Brain pericyte (primary cell): ENCODE data around the gene KCNF1.

Experiments used
- DNase-seq: peaks from one replicate; pipeline ENCODE4 v3.0.0-alpha.2; 2012; ENCODE audit warnings: low read depth, low spot score

Gene KCNF1

DNA sequence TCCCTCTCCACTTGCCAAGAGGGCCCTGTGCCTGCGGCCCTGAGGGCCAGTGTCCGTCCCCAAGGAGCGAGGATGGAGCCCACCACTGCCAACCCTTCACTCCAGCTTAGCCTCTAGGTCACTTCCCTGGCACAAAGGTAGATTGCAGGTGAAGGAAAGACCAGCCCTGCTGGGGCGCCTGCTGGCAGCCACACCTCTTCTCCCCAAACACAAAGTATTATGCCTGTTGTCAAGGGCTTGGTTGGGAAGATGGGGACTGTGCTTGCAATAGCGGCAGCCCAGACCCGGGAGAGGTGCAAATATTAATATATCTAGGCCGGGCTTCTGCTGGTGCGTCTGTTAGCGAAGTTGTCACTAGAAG, 7.7 kb downstream of the KCNF1 start:
- DNase-seq = no peak

DNA sequence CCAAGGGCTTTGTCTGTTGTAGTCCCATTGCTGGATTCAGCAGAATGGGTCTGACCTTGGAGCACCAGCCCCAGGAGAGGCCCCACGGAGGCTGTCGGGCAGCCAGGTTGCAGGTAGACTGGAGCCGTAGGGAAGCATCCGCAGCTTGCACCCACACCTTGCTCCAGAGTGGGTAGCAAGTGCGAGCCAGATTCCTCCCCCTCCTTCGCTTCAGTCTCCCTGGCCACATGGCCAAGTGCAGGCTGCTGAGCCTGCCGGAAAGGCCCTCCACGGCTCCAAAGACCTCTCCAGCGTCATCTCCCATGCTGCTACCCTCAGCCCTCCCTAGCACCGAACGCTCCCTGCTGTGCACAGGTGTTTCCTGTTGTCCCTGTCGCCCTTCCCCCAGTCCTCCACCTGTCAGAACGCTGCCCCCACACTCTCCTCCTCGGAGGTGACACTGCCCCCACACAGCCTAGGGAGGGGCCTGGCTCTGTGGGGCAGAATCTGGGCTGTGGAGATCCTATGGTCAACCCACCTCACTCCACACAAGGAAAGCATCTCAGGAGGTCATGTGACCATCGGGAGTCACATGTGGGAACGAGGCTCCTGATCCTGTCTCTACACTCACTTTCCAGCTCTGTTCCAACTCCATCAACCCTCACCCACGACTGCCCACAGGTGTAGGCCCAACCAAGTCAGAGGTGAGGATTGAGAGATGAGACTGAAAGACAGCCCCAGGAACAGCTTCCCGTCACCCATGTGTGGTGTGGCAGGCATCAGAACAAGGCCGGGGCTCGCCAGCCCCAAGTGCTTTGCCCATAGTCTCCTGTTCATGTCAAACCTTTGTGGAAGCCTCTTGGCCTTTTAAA, 8.3 kb downstream of the KCNF1 start:
- DNase-seq = no peak

DNA sequence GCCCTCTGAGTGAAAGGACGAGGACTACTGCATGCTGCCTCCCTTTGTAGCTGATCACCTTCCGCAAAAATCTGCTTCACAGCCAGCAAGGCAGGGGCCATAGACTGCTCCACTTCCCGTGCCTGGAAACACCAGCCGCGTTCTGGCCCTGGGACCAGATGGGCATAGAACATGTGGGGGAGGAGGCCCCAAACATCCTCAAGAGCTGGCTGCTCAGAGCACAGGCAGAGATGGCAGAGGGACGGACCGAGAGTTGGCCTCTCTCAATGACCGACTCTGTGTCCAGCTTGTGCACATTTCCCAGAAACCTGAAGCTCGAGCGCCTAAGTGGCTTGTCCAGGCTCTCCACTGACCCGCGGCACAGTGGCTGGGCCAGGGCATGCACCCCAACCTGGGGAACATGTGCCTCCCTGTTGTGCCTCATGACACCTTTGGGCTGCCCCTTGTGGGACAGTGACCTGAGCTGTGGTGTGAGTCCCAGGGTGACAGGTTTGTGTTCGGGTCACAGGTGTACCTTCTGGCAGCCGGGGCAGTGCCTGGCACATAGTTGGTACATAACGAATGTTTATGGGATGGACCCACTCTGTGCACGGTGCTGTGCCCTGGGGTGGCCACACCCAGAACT, 9.1 kb downstream of the KCNF1 start:
- DNase-seq = no peak

DNA sequence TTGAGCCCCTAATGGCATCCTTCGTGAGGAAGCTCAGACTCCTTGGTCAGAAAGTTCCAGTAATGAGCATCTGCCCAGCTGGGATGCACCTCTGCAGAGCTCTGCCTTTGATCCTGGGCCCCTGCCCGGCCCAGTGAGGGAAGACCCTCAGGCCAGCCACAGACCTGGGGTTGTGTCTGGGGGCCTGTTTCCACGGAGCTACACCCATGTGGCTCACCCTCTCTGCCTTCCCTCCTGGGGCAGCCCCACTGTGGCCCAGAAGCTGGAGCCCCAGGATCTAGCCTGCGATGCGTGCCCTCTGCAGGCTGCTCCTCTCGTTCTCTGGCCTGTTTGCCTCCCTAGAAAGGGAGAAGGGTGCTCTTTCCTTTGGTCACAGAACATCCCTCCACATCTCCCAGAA, 9.8 kb downstream of the KCNF1 start:
- no peak for DNase-seq

DNA sequence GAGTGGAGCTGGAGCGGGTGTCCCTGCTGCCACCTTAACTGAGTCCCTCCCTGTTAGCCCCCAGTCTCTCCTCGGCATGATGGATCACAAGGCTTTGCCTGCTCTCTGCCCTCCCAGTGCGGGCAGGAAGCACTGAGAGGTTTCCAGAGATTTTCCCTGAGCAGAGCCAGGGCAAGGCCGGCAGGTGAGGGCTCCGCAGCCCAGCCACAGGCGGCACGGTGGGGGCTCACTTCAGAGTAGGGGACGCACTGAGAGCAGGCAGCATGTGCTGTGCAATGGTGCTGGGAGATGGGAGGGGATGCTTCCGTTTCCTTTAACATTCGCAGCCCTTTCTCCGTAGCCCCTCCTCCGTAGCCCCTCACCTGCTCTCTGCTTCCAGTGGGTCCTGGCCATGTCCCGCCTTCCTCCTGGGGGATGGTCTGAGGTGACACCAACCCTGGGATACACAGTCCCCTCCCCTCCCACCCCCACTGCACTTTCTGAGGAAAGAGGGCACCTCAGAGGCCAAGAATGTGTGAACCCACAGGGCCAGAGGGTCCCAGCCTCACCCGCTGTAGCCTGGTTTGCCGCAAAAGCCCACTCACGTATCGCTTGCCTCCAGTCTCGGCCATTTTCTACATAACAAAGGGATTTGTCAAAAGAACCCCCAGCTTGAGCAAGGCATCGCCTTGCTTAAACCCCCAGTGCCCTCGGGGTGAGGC, 10.7 kb downstream of the KCNF1 start:
- DNase-seq = no peak

DNA sequence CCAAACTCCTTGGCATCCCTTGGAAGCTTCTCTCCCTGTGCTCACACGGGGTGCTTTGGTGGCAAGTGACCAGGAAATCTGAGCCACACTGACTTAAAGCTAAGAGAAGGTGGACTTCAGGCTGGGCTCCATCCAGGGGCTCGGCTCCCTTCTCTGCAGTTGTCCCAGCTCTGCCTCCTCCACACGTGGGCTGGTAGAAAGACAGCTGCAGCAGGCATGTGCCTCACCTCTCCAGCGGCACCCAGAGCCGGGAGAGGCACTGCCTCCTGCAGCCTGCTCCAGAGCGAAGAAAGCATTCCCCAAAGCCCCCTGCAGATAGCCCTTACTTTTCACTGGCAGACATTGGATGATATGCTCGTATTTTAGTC, 11.3 kb downstream of the KCNF1 start:
- DNase-seq = no peak

DNA sequence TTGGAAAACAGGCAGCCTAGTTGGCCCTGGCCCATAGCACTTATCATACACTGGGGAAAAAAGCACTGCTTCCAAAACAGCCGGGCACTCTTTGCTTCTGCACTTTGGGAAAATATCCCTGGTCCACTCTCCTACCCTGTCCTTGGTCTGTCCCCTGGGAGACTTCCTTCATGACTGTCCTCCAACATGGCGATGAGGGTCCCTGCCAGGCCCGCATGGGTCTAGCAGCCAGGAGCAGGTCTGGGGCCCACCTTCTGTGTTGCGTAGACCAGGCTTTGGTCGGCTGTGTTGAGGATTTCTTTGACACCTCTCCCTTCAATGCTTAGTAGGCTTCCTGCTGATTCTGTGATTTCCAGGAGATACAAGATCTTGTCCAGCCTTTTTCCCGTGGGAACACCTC, 12.2 kb downstream of the KCNF1 start:
- no peak for DNase-seq

DNA sequence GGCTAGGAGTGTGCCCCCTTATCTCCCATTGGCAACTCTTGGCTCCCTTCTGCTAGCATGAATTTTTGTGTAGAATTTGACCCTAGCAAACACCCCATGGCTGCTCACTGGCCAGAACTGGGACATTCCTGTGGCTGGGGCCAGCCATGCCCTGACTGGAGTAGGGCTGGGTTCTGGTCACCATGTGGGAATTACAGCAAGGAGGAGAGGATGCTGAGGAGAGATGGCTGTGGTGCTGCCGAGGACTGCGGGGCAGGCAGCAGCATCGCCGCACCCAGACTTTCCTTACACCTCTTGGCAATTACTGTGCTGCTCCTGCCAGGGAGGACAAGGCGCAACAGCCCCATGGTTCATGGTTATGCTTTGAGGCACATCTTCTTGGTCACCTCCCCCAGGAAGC, 12.7 kb downstream of the KCNF1 start:
- no peak for DNase-seq

DNA sequence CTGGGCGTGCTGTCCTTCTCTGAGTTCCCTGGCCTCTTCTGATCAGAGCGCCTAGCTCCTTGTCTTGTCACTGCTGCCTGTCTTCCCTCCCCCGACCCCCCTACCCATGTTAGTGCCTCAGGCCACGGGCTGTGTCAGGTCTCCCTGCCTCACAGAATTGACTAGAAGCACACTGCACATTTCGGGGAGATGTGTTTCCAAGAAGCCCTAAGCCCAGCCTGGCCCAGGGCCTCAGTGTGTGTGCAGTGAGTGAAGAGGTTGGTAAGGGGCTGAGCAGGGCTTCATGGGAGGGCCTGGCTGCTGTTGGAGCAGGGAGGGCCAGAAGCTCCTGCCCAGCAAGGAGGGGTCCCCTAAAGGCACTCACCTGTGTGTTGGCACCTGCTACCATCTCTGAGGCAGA, 13.1 kb downstream of the KCNF1 start:
- DNase-seq = no peak

DNA sequence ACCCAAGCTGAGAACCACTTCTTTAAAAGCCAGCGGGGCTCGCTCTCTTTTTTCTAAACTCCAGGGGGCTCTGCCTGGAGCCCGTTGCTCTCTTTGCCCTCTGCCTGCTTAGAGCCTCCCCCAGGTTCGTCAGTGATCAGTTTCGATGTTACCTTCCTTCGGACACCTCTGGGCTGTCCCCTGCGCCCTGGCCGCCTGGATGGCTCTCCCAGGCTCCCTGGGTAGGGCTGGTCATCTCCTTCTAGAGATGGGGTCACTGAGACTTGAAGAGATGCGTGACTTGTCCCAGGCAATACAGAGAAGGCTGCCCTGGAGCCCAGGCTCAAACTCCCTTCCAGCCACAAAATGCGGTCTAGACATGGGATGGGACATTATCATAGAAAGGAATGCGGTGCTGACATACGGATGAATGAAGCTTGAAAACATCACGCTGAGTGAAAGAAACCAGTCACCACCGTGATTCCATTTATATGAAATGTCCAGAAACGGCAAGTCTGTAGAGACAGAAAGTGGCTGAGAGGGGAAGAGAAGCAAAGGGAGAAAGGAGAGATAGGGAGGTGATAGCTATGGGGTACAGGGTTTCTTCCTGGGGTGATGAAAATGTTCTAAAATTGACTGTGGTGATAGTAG, 14.6 kb downstream of the KCNF1 start:
- no peak for DNase-seq

DNA sequence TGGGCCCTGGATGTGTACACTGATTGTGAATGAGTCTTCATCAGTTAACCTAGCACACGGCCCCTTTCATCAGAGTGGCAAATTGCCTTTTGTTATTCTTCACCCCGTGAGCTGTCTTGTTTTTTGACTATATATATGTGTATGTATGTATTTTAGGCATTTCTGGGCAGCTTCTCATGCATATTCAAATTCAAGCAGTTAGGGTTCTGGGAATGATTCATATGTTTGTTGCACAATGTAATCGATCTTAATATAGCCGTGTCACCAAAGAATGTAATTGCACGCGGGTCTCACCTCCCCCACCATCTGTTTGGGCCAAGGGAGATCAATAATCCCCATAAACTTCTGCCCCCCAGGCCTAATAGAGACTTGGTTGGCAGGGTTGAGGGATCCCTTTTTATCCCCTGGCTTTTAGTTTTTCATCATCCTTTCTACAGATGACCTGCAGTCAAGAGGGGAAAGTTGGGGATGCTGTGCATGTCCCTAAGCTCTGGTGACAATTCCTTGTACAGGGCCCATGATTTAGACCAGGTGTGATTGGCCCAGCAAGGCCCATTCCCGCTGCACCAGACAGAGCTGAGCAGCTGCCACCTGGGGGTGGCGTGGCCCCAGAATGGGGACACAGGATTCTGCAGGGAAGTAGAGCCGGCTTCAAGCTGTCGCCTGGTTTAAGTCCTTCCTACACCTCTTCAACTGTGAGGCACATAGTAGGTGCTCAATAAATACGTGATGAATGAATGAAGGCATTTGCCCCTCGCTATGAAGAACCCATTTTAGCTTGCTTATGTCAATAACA, 19.2 kb downstream of the KCNF1 start:
- DNase-seq = no peak

DNA sequence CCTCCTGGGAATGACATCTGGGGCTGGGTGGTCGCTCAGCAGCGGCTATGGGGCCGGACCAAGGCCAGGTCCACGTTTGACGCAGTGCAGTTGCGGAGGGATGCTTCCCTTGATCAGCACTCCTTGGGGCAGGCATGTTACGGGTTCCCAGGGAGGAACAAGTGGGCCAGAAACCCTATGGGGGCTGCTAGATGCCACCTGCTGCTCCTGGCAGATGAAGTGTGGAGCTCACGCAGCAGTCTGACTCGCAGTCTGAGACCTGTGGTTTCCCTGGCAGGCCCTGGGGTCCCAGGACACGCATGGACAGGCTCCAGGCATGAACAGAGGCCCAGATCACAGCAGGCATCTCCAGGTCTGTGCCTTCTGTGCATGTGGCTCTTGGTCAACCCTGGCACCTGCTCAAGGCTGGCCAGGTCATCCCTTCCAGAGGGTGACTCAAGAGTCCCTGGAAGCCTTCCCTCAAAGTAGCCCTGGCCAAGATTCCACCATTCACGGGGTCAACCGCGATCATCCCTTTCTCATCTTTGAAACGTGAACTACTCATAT, 20.0 kb downstream of the KCNF1 start:
- no peak for DNase-seq

DNA sequence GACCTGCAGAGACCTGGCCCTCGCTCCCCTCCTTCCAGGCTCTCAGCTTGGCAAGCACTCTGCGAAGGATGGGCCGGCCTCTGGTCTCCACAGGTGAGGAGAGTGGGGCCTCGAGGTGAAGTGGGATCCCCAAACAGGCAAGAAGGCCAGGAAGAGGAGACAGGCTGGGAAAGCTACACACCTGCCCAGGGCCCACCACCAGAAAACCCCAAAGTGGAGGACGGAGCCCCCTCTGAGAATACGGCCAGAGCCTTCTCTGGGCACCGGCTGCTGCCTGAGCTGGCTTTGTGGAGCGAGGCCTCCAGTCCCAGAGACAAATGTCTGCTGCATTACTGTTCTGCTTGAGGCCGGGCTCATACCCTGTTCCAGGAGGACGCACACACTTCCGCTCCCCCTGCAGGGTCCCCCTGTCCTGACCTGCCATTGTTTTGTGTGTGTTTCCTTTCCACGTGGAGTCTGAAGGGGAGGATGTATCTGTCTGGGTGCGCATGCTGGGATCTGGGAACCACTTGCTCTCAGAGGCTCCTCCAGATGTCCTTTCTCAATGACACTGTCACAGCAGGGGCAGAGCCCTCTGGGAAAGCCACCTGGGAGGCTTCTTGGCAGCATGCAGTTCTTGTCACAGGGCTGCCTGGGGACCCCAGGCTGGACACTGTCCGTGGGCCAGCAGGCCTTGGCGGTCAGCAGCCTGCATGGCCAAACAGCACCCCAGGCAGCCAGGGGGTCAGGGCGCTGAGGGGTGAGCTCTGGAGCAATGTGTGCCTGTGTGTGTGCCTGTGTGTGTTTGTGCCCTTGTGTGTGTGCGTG, 20.8 kb downstream of the KCNF1 start:
- no peak for DNase-seq

DNA sequence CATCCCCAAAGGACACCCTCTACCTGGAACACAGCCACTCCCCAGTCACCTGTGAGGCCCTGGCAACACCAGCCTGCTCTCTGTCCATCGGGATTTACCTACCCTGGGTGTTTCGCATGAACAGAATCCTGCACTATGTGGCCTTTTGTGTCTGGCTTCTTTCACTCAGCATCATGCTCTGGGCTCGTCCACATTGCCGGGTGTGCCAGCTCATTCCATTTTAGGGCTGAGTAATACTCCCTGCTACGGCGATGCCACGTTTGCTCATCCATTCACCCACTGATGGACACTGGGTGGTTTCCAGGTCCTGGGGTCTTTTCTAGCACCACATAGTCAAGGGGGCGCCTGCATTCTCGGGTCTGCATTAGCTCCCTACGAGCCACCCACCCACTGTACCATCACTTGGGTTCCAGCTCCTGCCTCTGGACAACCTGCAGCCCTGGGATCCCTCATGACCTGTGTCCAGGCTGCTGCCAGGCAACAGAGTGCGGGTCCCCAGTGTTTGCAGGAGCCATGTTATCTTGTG, 22.0 kb downstream of the KCNF1 start:
- no peak for DNase-seq

DNA sequence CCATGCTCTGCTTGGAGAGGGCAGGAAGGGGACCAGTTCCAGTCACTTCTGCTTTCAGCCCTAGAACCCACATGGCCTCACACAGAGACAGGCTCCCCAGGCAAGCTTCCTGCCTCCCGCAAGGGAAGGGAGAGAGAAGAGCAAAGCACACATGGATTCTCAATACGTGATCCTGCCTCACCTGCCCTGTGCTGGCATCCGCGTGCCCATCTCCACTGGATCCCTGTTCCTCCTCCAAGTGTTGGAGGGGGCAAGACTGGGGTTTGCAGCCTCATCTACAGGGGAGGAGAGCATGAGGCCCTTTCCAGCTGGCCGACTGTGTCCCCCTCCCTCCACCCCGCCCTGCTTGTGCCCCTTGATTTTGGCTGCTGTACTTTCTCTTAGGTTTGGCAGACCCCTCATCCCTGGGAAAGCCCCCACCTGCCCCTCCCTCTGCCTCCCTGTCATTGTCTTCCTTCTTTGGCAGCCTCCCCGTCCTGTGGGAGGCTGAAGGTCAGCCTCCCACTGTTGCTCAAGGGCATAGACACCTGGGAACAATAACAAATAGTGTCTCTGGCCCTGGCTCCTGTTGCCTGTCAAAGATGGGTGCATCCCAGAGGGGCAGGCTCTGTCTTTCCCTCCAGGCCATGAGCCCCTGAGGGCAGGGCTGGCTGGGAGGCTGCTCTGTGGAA, 22.7 kb downstream of the KCNF1 start:
- no peak for DNase-seq

DNA sequence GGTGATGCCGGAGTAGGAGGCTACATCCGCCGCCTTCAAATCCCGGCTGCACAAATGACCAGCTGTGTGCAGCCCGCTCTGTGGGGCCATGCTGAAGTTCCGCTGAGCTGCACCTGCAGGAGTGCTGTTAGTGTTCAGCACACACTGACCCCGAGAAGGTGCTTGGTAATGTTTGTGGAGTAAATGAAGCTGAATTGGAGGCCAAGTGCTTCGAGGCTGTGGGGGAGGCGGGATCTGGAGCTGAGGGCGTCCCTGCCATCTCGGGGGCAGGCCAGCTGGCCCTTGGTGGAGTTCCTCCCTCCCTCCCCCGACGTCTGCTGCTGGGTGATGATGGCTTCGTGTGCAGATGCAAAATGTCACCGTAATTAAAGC, 23.2 kb downstream of the KCNF1 start:
- no peak for DNase-seq

DNA sequence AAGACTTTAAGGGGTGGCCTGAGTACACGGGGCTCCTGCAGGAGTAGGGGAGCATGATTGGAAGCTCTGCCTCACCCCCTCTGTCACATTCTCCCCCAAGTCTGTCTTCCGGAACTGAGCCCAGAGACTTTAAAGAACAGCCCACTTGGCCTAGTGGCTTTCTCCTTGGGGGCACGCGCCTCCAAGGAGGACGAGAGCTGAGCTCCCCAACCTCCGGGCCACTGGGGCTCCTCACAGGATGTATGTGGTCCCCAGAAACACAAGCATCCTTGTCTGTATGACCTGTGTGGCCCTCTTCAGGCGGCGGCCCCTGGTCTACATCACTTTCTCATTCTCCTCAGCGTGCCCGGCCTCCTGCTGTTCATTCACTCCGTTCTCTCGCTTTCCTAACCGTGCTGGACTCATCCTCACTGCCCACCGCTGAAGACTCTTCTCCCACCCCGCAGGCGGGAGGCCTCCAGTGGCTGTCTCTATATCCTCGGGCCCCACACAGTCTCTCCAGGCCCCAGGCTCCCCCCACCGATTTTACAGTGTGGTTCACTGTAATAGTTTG, 23.7 kb downstream of the KCNF1 start:
- no peak for DNase-seq

DNA sequence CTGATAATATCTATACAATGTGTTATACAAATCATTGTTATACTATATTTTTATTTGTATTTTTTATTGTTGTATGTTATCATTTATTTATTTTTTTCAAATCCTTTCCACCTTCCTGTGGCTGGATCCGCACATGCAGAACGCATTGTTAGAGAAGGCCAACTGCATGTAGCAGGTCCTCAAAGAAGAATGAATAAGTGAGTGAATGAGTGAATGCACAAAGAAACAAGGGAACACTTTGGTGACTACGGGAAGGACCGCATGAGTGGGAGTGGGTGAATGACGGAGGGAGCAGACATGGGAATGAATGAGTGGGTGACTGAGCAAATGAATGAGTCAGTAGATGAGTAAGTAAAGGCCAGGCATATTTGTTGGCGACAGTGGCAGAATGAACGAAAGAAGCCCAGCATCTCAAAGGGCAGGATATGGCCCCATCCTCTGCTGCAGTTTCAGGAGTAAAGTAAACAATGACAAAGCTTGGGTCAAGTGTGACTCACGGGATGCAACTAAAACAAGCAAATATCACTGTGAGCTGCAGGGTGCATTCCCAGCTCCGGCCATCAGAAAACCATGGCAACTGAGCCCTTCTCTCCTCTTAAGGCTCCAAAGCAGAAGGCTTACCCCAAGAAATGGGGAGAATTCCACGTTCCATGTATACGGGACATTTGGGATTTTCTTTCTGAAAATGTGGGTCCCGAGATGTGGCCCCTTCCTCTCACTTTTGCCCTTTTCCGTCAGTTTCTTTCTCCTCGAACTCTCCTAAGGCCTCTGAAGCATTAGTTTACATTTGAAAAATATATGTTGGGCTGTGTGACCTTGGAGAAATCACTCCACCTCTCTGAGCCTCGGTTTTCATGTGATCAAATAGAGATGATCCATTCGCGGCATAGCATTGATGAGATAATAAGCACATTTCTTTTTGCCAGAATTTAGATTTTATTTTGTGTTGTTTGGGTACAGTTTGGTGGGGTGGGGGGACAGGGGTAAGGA, 24.5 kb downstream of the KCNF1 start:
- DNase-seq = peak; percentile 82
